GM18861 (cell line): ENCODE measurements around the gene RGPD3.

ENCODE experiments used
- ATAC-seq: cut with Tn5 transposase; IDR thresholded peaks from one replicate; pipeline ENCODE4 v1.9.1; 2021; ENCODE audit not compliant: unreplicated experiment

Gene RGPD3

DNA sequence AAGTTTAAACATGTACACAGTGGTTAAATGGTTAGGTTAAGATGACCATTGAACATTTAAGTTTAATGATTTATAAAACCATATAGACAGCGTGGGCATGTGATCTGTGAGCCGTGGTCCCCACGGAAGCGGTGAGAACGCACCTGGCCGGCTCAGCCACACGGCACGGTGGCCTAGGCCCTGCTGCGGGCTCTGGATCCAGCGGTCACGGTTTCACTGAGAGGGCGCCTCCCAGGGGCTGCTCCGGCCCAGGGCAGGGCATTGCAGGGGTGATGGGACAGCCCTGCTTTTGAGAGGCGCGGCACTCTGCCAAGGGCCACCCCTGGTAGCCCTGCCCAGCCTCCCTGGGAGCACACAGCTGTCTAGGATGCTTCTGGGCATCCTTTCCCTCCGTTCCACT, 124.9 kb downstream of the RGPD3 start:
- ATAC-seq, result no peak

DNA sequence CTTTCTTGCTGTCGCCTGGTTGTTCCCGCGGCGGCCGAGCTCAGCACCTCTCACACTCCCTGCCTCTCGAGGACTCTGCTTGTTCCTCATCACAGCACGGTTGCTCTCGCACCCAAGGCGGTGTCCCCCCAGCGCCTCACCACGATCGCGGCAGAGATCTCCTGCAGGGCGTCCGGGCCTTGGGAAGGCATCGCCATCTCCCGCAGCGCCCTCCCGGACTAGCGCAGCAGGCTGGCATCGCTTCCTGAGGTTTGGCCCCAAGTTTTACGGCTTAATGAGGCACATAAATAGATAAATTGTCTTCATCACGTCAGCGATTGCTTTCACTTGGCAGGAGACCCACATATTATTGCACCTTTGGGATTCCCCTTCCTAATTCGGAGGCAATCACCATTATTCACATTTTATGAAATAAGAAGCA, 125.4 kb downstream of the RGPD3 start:
- no peak for ATAC-seq

GRCh38 chr2:106341666-106342065, 126.5 kb downstream of the RGPD3 start:
- no peak for ATAC-seq
